A673 (cell line): ENCODE results near the gene IL1RAPL1. TPM values are rescaled to one million over a fixed set of nuclear protein-coding genes. Genes with fewer than 3 reads are reported as not detected.

ENCODE experiments used
- BruUV-seq: library from RNA; stranded (reverse); fragments of 400-500 nt; replicated peaks from 2 replicates; lab custom pipeline; 2021; lab: Mats Ljungman, UMichigan
- CTCF ChIA-PET: fragments of 300-600 bp; sonication (Branson Sonifier 250); formaldehyde crosslinking; loops from one replicate; lab custom pipeline; 2022; ENCODE audit warnings: antibody characterized with exemption; lab: Charles Lee
- POLR2A ChIA-PET: fragments of 300-600 bp; sonication (Branson Sonifier 250); formaldehyde crosslinking; loops from one replicate; lab custom pipeline; 2022; ENCODE audit warnings: antibody characterized with exemption; ENCODE audit not compliant: low non-redundant PET; lab: Charles Lee
- DNase-seq: peaks from one replicate; pipeline ENCODE4 v3.0.0-alpha.2; 2015; ENCODE audit warnings: low spot score
- H3K27ac ChIP-seq: fragments of 200-600 bp; sonication (generic); 2 replicates; pipeline ENCODE4 v1.5.1; 2016; ENCODE audit warnings: mixed run types, low read depth, mild to moderate bottlenecking, mixed read lengths, antibody characterized with exemption, low read length; ENCODE audit not compliant: poor library complexity, severe bottlenecking
- H3K27me3 ChIP-seq: fragments of 200-600 bp; sonication (generic); replicated peaks from 2 replicates; pipeline ENCODE4 v1.6.1; 2017; ENCODE audit warnings: mixed run types, low read depth, mild to moderate bottlenecking, mixed read lengths, antibody characterized with exemption, low read length; ENCODE audit not compliant: insufficient read depth, poor library complexity
- H3K36me3 ChIP-seq: fragments of 200-600 bp; sonication (generic); 2 replicates; pipeline ENCODE4 v1.6.1; 2016; ENCODE audit warnings: mixed run types, mild to moderate bottlenecking, mixed read lengths, antibody characterized with exemption, low read length; ENCODE audit not compliant: insufficient read depth, poor library complexity, severe bottlenecking
- H3K4me1 ChIP-seq: fragments of 200-600 bp; sonication (generic); 2 replicates; pipeline ENCODE4 v1.6.1; 2017; ENCODE audit warnings: mixed run types, mild to moderate bottlenecking, mixed read lengths, antibody characterized with exemption, low read length; ENCODE audit not compliant: insufficient read depth, poor library complexity, severe bottlenecking
- H3K4me3 ChIP-seq: fragments of 200-600 bp; sonication (generic); 2 replicates; pipeline ENCODE4 v1.5.1; 2016; ENCODE audit warnings: low read depth, mixed run types, mild to moderate bottlenecking, mixed read lengths, low read length; ENCODE audit not compliant: poor library complexity, severe bottlenecking
- H3K9me3 ChIP-seq: fragments of 200-600 bp; sonication (generic); 2 replicates; pipeline ENCODE4 v1.6.1; 2016; ENCODE audit warnings: mixed run types, low read depth, mild to moderate bottlenecking, mixed read lengths, antibody characterized with exemption, low read length; ENCODE audit not compliant: poor library complexity, severe bottlenecking
- EZH2 ChIP-seq: fragments of 200-600 bp; sonication (generic); IDR thresholded peaks from 2 replicates; pipeline ENCODE4 v1.6.1; 2017; ENCODE audit warnings: borderline replicate concordance, low read depth, mild to moderate bottlenecking, mixed read lengths, antibody characterized with exemption, low read length; ENCODE audit not compliant: poor library complexity, severe bottlenecking
- intact Hi-C: fragments of 100-400 bp; cut with micrococcal nuclease; formaldehyde crosslinking; loops from one replicate; pipeline ENCODE4 v1.10.0; 2022; ENCODE audit not compliant: unreplicated experiment
- total RNA-seq: library from RNA; stranded (reverse); gene quantifications from 2 replicates; pipeline ENCODE4 v1.2.3, GENCODE V29; 2021
- TF ChIP-seq, protein P1 (sequence below): fragments of 300-800, 200-600 bp; sonication (generic); conservative IDR thresholded peaks from 2 replicates; pipeline ENCODE4 v1.5.1; 2017; ENCODE audit warnings: low read depth, mild to moderate bottlenecking, antibody characterized with exemption, low read length, moderate library complexity, mixed read lengths

Gene IL1RAPL1
- total RNA-seq, 1 experiment from 2014 or later: 0.21 TPM

DNA sequence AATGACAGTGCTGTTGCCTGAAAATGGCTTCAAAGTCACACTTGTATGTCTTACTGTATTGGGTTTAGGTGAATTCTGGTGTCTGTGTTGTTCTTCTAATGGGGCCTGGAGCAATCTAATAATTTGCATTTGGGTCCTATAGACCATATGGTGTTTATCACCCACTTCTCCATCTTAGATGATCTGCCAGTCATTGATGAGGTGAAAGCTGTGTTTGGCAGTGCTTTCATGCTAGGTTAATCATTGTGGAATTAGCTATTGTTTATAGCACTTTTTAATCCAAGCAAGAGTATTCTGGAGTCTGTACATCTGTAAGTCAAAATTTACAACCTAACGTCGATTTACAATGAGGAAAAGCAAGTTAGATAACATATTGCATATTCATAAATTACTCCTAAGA is 1055.9 kb downstream of the IL1RAPL1 start:
- Histone ChIP-seq H3K4me1 (no peaks in the 10 kb centered on the region), H3K27ac (no peak overlapping the region), H3K9me3 (peaks cover 3% of the 10 kb centered on the region), H3K4me3 (no peak overlapping the region), H3K27me3 (no peaks in the 10 kb centered on the region), H3K36me3 (no peaks in the 10 kb centered on the region)
- DNase-seq: no peak
- CTCF ChIA-PET: no interaction called here
- no TSS peak for BruUV-seq
- TF ChIP-seq, protein P1, sequence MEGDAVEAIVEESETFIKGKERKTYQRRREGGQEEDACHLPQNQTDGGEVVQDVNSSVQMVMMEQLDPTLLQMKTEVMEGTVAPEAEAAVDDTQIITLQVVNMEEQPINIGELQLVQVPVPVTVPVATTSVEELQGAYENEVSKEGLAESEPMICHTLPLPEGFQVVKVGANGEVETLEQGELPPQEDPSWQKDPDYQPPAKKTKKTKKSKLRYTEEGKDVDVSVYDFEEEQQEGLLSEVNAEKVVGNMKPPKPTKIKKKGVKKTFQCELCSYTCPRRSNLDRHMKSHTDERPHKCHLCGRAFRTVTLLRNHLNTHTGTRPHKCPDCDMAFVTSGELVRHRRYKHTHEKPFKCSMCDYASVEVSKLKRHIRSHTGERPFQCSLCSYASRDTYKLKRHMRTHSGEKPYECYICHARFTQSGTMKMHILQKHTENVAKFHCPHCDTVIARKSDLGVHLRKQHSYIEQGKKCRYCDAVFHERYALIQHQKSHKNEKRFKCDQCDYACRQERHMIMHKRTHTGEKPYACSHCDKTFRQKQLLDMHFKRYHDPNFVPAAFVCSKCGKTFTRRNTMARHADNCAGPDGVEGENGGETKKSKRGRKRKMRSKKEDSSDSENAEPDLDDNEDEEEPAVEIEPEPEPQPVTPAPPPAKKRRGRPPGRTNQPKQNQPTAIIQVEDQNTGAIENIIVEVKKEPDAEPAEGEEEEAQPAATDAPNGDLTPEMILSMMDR: no peak
- POLR2A ChIA-PET: no interaction called here
- intact Hi-C loops: no loop called here

DNA sequence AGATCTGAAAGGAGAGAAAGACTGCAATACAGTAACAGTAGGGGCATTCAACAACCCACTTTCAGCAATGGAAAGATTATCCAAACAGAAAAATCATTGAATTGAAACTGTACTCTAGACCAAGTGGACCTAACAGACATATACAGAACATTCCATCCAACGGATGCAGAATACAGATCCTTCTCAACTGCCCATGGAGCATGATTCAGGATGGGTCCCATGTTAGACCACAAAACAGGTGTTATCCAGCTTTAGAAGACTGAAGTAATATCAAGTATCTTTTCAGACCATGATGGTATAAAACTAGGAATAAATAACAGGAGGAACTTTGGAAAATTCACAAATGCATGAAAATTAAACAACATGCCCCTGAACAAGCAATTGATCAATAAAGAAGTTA is 1060.9 kb downstream of the IL1RAPL1 start:
- Histone ChIP-seq H3K27ac (no peak overlapping the region), H3K27me3 (no peaks in the 10 kb centered on the region), H3K36me3 (no peaks in the 10 kb centered on the region), H3K4me1 (no peaks in the 10 kb centered on the region), H3K9me3 (peaks cover 3% of the 10 kb centered on the region), H3K4me3 (no peak overlapping the region)
- intact Hi-C loops: no loop called here
- BruUV-seq: no TSS peak
- TF ChIP-seq, protein P1: no peak
- TF ChIP-seq EZH2: no peak
- CTCF ChIA-PET: no interaction called here
- POLR2A ChIA-PET: no interaction called here
- no peak for DNase-seq

DNA sequence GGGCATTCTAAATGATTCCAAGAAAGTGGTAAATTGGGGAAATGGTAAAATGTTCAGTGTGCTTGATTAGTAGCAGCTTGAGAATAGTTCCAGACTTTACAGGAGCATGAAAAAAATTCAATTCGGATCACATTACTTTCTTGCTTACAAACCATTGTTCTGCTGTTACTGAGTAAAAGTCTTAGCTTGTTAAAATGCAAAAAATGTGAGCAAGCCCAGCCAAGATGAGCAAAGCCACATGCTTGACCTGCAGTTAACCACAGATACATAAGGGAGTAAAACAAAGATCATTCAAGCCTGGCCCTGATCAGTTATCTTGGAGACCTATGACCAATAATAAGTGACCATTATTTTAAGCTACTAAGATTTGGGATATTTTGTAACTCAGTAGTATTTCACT is 1065.2 kb downstream of the IL1RAPL1 start:
- CTCF ChIA-PET: no interaction called here
- BruUV-seq: no TSS peak
- Histone ChIP-seq H3K4me3 (no peak overlapping the region), H3K27me3 (no peaks in the 10 kb centered on the region), H3K36me3 (no peaks in the 10 kb centered on the region), H3K27ac (no peak overlapping the region), H3K4me1 (no peaks in the 10 kb centered on the region), H3K9me3 (no peaks in the 10 kb centered on the region)
- TF ChIP-seq EZH2: no peak
- TF ChIP-seq, protein P1: no peak
- DNase-seq: no peak
- POLR2A ChIA-PET: no interaction called here
- intact Hi-C loops: no loop called here
